ENCODE measurements around the gene HPS5. TPM values are rescaled to one million over a fixed set of nuclear protein-coding genes. Genes with fewer than 3 reads are reported as not detected.

Gene HPS5
- total RNA-seq, 1 donor from 2014 or later: 62.8 TPM

DNA sequence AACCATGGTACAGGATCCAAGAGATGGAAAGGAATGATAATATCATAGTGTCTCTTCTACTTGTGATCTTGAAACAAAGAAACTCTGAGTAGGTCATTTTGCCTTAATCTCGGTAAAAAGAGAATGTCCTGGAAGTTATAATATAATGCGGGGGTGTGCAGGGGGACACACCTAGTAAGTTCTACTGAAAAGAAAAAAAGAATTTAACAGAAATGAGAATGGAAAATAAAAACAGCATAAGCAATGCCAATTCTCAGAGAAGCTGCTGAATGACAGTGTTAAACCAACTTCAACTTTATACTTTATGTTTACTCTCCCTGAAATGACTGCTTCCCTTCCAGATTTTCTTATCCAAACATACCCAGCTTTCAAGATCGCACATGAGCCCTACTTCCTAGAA, 2.0 kb downstream of the HPS5 start:
- no peak for DNase-seq (ENCODE audit: low spot score)

DNA sequence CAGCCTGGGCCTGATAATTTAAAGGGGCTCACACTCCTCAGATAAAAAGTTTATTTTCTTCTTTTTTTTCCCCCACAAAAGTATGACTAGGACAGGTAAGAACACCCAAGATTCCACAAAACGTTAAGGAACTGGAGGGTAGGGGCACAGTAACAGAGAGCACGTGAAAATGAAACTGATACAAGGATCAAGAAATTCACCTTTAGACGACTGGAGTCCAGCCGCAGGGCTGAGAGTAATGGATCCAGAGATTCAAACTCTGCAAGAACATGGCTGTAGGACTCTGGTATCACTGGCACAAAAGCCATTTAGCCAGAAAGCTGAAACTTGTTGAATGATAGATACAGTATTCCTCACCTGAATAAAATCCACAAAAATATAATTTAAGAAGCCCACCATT, 4.4 kb downstream of the HPS5 start:
- no peak for DNase-seq (ENCODE audit: low spot score)

DNA sequence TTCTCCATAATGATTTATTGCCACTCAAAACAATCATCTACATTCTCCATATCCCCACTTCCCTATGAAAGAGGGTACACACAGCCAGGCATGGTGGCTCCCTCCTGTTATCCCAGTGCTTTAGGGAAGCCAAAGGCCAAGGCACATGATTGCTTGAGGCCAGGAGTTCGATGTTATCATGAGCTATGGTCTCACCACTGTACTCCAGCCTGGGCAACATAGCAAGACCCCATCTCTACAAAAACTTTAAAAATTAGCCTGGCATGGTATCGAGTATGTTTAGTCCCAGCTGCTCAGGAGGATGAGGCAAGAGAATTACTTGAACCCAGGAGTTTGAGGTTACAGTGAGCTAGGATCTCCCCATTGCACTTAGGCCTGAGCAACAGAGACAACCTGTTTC, 6.0 kb downstream of the HPS5 start:
- no peak for DNase-seq (ENCODE audit: low spot score)

DNA sequence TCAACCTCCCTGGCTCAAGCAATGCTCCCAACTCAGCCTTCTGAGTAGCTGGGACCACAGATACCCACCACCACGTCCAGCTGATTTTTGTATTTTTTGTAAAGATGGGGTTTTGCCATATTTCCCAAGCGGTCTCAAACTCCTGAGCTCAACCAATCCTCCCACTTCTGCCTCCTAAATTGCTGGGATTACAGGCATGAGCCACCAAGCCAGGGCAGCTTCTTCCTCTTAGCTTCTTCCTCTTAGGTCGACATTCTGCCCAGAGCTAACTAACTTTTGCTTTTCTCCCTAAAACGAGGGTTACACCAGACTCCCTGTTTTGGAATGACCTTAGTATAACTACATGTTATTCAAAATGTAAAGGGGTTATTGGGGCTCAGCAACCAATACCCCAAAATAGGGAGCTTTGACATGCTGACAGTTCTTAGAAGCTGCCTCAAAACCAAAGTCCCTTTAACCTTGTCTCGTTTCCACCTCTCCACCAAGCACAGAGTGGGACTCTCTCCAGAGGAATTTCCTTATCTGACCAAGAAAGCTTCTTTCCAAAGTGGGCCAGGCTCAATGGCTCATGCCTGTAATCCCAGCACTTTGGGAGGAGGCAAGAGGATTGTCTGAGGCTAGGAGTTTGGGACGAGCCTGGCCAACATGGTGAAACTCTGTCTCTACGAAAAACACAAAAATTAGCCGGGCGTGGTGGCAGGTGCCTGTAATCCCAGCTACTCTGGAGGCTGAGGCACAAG, 7.0 kb downstream of the HPS5 start:
- peak; percentile 5 for DNase-seq (ENCODE audit: low spot score)

DNA sequence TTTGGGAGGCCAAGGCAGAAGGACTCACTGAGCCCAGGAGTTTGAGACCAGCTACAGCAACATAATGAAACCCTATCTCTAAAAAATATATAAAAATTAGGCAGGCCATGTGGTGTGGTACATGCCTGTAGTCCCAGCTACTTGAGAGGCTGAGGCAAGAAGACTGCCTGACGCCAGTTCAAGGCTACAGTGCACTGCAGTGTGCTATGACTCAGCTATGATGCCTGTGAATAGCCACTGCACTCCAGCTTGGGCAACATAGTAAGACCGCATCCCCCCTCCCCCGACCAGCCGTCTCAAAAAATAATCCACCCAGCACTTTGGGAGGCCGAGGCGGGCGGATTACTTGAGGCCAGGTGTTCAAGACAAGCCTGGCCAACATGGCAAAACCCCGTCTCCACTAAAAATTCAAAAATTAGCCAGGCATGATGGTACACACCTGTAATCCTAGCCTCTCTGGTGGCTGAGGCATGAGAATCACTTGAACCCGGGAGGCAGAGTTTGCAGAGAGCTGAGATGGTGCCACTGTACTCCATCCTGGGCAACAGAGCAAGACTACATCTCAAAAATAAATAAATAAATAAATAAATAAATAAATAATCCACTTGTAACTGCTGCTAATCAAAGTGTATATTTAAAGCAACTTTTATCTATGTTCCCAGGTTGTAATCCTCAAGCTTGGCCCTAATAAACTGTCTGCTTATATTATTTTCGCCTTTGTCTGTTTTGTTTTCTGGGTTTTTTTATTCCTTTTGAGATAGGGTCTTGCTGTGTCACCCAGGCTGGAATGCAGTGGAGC, 7.8 kb downstream of the HPS5 start:
- DNase-seq (ENCODE audit: low spot score): no peak

DNA sequence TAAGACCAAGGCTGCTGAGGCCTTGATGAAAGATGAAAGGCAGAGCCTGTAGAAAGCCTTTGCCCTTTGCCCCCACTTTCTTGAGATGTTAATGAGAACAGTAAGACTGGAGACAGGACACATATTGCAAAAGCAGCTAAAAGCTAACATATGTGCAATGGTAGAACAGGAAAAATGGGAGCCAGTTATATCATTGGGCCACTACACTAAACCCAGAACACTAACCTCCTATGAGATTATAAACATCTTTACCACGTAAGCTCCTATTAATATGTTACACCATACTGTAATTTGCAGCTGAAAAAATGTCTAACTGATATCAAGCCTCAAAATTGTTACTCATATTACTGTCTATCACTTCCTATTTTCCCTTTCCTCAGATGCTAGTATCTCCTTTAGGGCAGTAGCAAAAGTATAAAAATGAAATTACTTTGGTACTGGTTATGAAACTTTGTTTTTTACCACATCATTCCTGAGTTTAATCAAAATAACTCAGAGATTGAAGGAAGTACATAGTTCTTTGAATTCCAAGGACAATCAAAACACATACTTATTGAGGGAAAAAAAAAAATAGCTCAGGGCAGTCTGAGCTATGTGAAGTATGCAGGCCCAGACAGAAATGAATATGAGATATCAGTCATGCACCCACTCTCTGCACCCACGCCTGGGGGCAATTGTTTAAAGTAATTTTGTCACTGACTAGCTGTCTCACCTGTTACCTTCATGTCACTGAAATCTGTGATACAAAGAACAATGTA, 9.1 kb downstream of the HPS5 start:
- peak; percentile 30 for DNase-seq (ENCODE audit: low spot score)

DNA sequence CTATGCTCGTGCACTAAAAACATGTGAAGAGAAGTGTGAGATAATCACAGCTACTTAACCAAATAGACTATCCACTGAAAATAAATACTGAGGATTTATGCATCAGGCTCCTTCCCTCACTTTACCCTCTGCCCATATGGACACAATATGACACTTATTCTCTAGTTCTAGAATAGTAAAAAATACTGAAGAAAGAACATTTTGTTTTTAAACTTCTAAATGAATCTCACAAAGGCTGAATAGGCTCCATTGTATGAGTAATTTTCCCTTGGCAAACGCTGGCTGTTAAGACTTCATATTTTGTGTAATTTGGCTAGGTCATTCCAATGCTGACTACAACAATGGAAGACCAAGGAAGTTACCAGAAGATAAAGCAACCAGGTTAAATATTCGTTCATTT, 9.9 kb downstream of the HPS5 start:
- no peak for DNase-seq (ENCODE audit: low spot score)

DNA sequence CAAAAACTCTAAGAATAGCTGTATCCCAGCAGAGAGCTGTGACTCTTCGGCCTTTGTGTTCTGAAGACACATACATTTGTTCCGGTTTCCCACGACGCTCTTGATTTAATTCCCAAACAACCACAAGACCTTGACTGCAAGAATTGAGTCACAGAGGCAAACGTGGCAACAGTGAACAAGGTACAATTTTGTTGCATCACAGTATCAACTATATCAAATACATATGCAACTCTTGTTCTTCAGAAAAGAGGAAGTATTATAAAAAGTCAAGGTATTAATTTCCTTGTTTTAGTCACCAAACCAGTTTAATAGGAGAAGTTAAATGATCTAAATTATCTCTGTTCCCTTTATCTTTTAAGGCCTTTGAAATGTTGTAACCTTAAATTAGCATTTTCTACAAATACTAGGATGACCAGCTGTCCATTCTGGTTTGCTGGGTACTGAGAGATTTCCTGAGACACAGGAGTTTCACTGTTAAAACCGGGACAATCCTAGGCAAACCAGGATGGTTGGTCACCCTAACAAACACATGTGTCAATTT, 11.1 kb downstream of the HPS5 start:
- no peak for DNase-seq (ENCODE audit: low spot score)

DNA sequence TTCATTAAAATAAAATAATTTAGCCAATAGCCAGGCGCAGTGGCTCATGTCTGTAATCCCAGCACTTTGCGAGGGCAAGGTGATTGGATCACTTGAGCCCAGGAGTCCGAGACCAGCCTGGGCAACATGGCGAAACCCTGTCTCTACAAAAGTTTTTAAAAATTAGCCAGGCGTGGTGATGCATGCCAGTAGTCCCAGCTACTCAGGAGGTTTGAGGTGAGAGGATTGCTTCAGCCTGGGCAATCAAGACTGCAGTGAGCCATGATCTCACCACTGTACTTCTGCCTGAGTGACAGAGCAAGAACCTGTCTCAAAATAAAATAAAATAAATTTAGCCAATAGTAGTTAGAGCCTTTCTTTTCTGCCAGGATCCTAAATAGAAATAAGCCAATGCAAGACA, 12.2 kb downstream of the HPS5 start:
- no peak for DNase-seq (ENCODE audit: low spot score)

DNA sequence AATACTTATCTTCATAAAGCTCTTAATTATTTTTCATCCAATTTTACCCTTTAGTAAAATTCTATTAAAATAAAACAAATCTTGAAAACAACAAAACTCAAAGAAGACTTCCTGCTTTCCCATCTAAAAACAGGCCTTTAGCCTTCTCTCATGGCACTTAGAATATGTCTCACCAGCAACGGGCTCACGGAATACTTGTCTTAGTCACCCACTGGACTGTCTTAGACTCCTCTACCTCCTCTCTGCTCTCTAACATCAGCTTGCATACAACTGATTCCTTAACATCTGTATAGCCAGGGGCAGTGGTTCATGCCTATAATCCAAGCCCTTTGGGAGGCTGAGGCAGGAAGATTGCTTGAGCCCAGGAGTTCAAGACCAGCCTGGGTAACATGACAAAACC, 13.7 kb downstream of the HPS5 start:
- no peak for DNase-seq (ENCODE audit: low spot score)

DNA sequence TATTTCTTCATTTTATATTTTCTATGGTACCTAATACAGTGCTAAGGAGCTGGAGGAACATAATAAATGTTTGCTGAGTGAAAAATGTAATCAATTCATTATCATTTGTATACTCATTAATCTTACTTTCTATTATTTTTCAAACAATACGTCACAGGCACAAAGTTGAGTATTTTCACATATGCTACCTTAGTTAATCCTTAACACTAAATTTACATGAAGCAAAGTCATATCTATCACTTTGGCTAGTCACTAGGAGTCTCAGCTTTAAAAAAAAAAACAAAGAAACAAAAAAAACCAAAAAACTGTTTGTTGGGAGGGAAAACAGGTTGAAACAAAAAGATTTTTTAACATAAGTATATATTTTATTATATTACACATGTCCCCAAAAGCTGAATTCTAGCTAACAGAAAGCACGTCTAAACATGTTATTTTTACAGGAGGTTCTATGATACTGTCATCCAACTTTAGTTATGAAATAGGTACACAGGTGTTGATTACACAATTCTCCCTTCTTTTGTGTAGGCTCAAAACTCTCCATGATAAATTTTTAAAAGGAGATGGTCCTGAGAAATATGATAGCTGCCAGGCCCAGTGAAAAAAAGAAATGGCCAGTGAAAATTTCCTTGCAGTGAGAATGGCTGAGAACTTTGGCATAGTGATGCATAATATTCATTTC, 14.3 kb downstream of the HPS5 start:
- no peak for DNase-seq (ENCODE audit: low spot score)

DNA sequence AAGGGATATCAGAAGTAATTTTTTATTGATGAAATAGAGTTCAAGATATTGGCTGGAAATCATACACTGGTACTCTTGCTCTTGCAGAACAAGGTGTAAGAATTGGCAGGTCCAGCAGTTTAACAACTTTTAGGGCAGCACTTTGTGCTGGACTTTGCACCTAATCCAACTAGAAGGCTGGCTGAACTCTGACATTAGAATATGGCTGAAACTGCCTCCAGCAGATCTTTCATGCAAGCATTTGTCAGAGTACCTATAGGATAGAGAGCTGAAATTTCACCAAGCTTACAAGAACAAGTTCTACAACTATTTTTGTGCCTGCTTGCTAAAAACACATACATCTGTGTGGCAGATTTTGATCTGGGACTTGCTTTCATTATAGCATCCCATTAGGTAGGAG, 17.2 kb downstream of the HPS5 start:
- DNase-seq (ENCODE audit: low spot score): peak; percentile 33

DNA sequence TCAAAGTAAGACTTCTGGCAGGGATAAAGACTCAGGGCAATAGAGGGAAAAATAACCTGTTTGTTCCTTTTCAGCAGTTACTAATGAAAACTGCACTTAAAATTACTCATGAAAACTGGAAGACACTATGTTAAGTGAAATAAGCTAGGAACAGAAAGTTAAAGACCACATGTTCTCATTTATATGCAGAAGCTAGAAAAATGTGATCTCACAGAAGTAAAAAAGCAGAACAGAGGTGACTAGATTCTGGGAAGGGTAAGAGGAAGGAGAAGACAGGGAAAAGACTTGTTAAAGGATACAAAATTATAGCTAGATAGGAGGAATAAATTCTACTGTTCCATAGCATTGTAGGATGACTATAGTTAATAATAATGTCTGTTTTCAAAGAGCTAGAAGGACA, 22.2 kb downstream of the HPS5 start:
- no peak for DNase-seq (ENCODE audit: low spot score)

DNA sequence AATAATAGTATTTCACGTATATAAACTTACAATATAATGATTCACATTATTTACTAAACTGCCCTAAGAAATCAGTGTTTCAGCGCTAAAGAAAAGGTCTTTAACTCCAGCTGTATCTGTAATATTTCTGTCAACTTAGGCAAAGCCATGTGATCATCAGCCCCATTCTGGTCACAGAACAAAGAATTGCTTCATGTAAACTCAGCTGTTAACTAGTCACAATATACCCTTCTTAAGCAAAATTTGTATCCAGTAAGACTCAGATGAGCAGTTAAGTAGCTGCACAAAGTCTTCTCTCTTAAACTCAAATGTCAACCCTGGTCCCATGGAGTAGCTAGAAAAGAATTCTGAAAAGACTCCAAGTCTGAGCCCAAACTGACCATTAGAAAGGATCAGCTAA, 26.6 kb downstream of the HPS5 start:
- DNase-seq (ENCODE audit: low spot score): no peak

DNA sequence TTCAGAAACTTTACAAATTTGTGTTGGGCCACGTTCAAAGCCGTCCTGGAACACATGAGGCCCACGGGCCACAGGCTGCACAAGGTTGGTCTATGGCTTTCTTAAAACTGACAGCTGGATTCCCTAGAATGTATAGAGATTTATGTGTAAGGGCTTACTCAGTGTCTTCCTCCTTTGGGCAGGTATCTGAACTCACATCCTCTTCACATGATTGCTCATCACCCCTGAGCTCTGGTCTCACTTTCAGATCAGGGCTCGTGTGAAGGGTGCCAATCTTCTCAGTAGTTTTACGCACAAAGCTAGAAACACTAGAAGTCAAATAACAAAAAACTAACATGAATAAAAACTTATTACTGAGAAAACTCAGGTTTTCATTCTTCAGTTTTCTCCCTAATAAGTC, 27.1 kb downstream of the HPS5 start:
- no peak for DNase-seq (ENCODE audit: low spot score)

DNA sequence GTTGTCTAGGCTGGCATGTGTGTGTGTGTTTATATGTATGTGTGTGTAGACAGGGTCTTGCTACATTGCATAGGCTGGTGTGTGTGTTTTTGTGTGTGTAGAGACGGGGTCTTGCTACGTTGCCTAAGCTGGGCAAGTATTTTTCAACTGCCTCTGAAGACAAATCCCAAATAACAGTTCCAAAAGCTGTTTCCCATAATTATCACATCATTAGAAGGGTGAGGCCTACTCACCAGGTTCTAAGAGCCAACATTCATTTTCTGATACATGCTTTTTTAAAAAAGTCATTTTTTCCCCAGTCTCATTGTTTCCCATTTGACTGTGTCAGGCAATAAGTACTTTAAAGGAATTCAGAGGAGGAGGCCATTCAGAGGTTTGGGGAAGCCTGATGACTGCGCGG, 33.0 kb downstream of the HPS5 start:
- no peak for DNase-seq (ENCODE audit: low spot score)

DNA sequence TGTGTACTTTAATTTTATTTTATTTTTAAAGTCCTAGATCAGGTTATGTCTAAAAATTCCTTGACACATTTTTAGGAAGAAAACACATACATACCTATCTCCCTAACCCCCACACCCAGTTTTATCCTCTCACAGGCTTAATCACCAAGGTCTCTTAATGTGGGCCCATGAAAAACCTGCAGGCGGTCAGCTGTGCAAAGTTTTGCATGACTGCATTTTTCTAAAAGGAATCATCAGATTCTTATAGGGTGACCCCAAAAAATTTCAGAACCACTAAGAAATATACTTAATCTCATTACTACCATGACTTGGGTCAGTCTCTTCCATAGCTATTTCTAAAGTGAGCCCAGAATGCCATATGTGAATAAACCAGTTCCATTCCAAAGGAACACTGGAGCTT, 36.1 kb downstream of the HPS5 start:
- no peak for DNase-seq (ENCODE audit: low spot score)

DNA sequence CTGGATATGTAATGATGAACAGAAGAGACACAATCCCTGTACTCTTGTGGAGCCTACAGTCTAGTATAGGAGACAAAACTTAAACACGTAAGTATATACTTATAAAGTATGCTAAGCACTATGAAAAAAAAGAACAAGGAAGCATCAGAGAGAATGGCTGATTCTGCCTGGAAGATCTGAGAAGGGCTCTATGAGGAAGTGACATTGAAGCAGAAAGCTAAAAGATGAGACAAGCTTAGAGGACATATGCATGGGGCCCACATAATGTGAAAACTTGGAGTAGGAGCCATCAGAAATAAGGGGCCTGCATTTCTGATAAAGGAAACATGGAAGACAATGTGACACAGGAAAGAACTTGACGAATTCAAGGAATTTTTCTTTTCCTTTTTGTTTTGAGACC, 39.3 kb downstream of the HPS5 start:
- no peak for DNase-seq (ENCODE audit: low spot score)

DNA sequence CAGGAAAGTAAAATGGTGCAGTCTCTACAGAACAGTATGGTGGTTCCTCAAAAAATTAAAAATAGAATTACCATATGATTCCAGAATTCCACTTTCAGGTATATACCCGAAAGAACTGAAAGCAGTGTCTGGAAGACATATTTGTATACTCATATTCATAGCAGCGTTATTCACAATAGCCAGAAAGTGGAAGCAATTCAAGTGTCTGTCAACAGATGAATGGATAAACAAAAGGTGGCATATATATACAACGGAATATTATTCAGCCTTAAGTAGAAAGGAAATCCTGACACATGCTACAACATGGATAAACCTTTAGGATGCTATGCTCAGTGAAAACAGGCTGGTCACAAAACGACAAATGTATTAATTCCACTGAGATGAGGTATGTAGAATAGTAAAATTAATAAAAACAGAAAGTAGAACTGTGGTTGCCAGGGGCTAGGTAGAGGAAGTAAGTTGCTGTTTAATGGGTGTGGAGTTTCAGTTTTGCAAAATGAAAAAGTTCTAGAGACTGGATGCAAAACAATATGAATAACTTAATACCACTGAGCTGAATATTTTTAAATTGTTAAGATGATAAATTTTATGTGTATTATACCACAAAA, 41.4 kb downstream of the HPS5 start:
- no peak for DNase-seq (ENCODE audit: low spot score)

DNA sequence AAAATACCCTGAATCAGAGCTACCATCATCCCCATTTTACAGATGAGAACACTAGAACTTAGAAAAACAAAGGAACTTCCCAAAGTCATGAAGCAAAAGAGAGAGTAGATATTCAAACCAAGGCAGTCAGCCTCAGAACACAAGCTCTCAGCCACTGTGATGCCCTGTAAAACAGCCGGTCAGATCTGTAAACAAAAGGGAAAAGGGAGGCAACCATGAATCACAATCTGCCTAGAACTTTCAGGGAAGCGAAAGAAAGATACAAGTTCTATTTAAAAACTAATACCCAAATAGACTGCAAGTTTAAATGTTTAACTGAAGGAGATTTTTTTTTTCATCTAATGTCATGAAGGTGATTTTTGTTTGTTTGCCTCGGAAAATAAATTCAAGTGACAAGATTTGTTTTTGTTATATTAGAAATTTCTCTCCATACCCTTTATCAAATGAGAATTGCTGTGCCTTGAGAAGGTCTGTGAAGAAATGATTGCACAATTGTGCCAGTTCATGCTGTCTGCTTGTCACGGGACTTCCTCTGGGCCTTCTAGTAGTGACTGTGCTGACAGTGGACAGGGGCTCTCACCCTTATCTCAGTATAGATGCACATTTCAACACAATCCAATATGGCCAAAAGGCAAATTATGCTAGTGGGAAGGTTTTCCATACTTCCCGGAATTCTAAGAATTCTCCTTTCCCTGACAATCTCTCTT, 44.2 kb downstream of the HPS5 start:
- DNase-seq (ENCODE audit: low spot score): no peak

DNA sequence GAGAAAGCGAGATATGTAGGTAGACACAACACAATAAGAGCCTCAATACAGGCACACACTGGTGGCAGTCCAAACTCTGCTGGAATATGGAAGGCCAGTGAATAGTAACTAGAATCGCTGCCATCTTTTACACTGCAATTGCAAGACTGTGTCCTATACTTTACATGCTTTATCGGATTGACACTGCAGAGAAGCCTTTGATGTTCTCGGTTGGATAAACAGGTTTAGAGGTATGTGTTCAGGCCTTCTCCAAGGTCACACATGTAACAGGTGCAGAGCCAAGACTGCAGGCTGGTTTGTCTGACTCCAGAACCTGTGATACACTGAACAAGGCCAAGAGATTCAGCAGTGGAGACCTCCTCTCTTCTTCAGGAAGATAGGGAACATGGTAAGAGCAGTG, 50.7 kb downstream of the HPS5 start:
- no peak for DNase-seq (ENCODE audit: low spot score)
